GM19035 (cell line): ENCODE results near the gene WNT3A.
"Not testable (repeated sequence)": the region's sequence is repeated elsewhere in the genome, so short reads cannot be mapped to it uniquely, and the experiment has no call there.

ENCODE experiments used
- ATAC-seq: cut with Tn5 transposase; IDR thresholded peaks from one replicate; pipeline ENCODE4 v1.9.1; 2021; ENCODE audit not compliant: unreplicated experiment

The WNT3A gene

GRCh38 chr1:228011721-228012311, 5.0 kb downstream of the WNT3A start:
- ATAC-seq: no peak

DNA sequence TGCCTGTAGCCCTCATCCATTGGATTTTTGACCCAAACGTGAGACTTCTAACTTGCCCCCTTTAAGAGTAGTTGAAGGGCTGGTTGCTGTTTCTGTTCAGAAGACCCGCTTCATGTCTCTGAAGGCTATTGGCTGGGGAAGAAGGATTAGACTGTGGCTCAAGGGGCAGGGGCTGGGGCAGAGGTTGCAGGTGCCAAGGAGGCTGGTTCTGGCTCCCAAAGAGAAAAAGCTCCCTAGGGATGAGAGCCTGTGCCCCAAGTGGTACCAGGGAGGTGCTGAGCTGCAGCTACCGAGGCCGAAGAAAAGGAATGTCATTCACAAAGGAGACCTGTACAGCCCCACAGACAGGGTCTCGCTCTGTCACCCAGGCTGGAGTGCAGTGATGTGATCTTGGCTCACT, 5.8 kb downstream of the WNT3A start:
- no peak for ATAC-seq

GRCh38 chr1:228013131-228013934, 6.5 kb downstream of the WNT3A start:
- ATAC-seq: no peak

GRCh38 chr1:228013935-228014930, 7.4 kb downstream of the WNT3A start:
- no peak for ATAC-seq

DNA sequence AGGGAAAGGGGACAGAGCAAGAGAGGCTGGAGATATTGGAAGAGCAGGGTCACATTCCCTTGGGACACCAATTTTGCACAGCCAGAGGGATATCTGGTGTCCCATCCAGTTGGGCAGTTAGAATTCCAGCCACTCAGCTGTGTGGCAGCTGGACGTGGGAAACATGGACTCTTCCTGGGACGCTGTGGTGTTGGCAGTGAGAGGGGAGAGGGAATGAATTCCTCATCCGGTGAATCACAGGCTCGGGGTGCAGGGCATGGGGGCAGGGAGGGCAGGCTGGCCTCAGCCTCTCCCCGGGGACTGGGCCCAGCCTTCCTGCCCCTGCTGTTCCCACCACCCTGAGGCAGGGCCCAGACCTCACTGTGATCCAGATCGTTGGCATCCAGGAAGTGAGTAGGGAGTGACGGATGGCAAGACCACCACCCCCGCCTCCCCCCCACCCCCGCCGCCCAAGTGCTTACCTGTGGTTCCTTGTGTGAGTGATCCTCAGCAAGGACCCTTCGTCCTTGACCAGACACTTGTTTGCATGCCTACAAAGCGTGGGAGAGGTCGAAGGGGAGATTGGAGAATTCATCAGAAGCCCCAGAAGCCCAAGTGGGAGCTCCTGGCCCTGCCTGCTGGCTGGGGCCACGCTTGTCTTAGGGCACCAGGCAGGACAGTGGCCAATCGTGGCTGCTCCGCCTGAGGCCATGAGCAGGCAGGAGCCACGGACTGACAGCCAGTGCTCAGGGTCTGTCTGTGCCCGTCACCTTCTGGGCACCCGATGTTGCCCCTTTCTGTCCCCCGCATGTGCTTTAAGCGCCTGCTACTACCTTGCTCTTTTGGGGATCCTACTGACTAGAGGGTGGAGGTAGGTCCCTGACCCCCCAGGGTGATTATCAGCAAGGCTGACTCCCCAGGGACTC, 8.7 kb downstream of the WNT3A start:
- no peak for ATAC-seq

- no peak for ATAC-seq
These were observed 9.3 kb downstream of the WNT3A start for GRCh38 chr1:228016181-228016510.

DNA sequence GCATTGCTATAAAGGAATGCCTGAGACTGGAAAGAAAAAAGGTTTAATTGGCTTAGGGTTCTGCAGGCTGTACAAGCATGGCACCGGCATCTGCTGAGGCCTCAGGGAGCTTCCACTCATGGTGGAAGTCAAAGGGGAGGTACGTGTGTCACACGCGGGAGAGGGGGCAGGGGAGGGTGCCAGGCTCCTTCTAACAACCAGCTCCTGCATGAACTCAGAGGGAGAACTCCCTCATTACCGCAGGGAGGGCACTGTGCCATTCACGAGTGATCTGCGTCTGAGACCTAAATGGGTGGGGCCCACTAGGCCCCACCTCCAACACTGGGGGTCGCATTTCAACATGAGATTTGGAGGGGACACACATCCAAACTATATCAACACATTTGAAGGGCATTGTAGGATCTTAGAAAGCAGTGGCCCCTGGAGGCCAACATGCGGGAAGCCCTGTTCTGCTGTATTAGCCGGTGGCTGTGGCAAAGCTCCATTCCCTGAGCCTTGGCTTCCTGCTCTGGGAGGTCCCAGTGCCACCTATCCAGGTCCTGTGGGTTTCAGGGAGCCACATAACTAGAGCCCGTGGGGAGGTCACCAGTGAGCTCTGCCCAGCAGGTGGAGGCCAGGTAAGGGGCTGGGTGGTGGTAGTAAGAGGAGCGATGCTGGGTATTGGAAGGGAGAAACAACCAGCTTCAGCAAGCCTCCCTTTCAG, 10.0 kb downstream of the WNT3A start:
- no peak for ATAC-seq

GRCh38 chr1:228017356-228018124, 10.7 kb downstream of the WNT3A start:
- ATAC-seq: no peak

DNA sequence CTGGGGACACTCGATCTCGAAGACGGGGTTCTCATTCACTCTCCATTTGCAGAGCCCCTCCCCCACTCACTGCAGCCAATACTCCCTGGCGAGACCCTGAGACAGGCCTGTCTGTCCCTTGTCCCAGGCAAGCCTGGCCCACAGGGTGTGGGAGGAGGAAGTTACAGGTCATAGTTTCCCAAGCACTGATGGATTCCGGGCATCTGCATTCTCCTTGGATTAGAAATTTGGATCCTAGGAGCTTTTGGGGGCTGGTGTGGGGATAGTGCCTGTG, 11.3 kb downstream of the WNT3A start:
- no peak for ATAC-seq

DNA sequence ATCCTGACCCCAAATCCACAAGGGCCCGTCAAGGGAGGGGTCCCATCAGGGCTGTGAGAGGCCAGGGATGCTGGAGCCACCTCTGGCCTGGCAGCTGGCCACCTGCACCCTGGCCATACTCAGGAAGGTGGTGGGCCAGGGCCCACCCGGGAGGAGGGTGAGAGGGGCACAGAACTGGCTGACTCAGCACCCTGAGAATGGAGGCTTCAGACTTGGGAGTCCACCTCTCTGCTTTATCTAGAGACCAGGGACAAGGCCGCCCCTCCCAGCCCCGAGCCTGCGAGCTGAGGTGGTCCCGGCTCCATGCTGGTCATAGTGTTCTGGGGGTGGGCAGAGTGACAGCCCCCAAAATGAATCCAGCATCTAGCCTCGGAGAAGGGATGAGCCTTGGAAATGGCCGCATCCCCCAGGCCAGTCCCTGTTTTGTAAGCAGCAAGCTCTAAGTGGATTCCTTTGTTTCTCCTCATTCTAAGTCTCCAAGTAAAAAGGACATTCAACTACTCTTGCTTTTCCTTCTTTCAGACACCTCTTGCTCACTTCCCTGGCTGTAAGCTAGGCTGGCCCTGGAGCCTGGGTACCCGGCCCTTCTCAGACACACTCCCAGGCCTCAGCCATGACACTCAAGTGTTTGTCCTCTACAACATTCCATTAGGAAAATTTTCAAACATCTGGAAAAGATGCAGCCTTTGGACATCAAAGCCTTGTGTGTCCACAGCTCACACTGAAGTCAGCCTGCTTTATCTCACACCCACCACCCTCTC, 12.3 kb downstream of the WNT3A start:
- ATAC-seq: no peak

- not testable (repeated sequence) for ATAC-seq
These were observed 12.9 kb downstream of the WNT3A start for GRCh38 chr1:228019722-228020083.

- ATAC-seq: no peak
These were observed 14.0 kb downstream of the WNT3A start for GRCh38 chr1:228020686-228021354.

DNA sequence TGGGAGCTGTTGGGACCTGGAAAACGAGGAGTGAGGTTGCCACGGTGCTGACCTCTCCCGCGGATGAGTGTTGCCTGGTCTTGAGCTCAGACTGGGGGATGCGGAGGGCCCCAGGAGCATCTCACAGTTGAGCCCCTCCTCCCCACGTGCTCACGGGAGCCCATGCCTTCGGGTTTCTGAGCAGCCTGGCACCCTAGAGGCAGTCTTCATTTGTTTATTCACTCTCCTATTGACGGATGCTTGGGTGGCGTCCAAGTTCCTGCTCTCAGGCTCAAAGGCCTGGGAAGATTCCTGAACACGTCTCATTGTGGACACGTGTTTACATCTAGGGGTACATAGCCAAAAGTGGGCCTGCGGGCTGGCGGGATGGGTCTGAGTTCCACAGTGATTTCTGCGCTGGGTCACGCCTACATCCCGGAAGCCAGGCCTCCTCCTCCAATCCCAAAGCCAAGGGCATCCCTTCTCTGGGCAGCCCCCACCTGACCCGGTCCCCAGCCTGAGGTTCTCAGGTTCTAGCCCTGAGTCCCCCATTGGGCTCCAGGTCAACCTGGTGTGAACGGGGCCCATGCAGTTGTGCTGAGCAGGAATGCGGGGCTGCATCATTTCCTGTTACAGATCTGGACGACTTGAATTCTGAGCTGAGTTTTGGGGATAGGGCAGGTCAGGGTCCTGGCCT, 14.7 kb downstream of the WNT3A start:
- ATAC-seq: no peak

DNA sequence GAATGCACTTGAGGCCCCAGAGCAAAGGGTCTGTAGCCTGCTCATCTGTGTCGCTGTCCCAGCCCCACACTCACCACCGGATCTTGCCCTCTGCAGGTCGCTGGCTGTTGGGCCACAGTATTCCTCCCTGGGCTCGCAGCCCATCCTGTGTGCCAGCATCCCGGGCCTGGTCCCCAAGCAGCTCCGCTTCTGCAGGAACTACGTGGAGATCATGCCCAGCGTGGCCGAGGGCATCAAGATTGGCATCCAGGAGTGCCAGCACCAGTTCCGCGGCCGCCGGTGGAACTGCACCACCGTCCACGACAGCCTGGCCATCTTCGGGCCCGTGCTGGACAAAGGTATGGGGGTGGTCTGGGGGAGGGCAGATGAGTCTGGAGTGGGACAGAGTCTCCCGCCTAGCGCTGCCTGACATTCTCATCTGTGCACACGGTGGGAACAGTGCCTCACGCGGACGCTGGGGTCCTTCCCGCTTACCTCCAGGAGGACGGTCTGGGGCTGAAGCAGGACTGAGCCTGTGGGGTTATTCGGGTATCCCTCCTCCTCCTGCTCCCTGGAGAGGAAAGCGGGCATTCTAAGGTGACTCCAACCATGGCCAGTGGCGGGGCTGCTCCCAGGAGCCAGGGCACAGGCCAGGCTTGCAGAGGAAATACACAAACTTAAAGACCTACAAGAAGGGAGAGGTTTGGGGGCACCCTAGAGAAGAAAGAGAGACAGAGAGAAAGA, 15.9 kb downstream of the WNT3A start:
- no peak for ATAC-seq

GRCh38 chr1:228023294-228023639, 16.5 kb downstream of the WNT3A start:
- no peak for ATAC-seq

- ATAC-seq: no peak
These were observed 22.5 kb downstream of the WNT3A start for GRCh38 chr1:228029281-228029680.
